Brain microvascular endothelial cell (primary cell): ENCODE data around the gene YTHDC2.
A peak's percentile ranks its signal among the peaks of the same experiment; 100 is the strongest.

Source experiments
- DNase-seq: peaks from one replicate; pipeline ENCODE4 v3.0.0-alpha.2; 2020
- H3K27ac ChIP-seq: fragments of 250-450 bp; sonication (Bioruptor Pico); 2 replicates; pipeline ENCODE4 v1.5.1; 2020; ENCODE audit warnings: mild to moderate bottlenecking, moderate library complexity
- H3K27me3 ChIP-seq: fragments of 250-450 bp; sonication (Bioruptor Pico); replicated peaks from 2 replicates; pipeline ENCODE4 v1.5.1; 2020; ENCODE audit warnings: mild to moderate bottlenecking
- H3K36me3 ChIP-seq: fragments of 250-450 bp; sonication (Bioruptor Pico); replicated peaks from 2 replicates; pipeline ENCODE4 v1.5.1; 2020; ENCODE audit warnings: mild to moderate bottlenecking
- H3K4me3 ChIP-seq: 2 replicates; pipeline ENCODE4 v1.5.1; 2011; ENCODE audit warnings: low read depth, mild to moderate bottlenecking, control low read depth, low read length, moderate library complexity
- CTCF ChIP-seq: IDR thresholded peaks from 2 replicates; pipeline ENCODE4 v1.5.1; 2011; ENCODE audit warnings: low read depth, mild to moderate bottlenecking, moderate library complexity, low read length, control low read depth, inconsistent platforms; ENCODE audit errors: missing control alignments
- in situ Hi-C: cut with HindIII; loops from 2 replicates; pipeline ENCODE4 v1.10.0; 2017; ENCODE audit warnings: low sequenced_read_pairs, low pct_ligation_motif_present

Gene YTHDC2

GRCh38 chr5:113487781-113488644 lies 25.5 kb upstream of the YTHDC2 start, which contains the start of gene MCC:
TSS of gene MCC (minus strand) at chr5:113488453.
- no peak for TF ChIP-seq CTCF
- H3K4me3 ChIP-seq, result peak within 1 kb of the TSS; percentile 86
- no peaks in the 10 kb centered on the region for H3K36me3 ChIP-seq
- peak within 1 kb of the TSS; percentile 56 for H3K27ac ChIP-seq
- in situ Hi-C loops, result no loop called here
- H3K27me3 ChIP-seq, result no peaks in the 10 kb centered on the region
- DNase-seq, result peak; percentile 91

GRCh38 chr5:113488645-113489184 lies 24.8 kb upstream of the YTHDC2 start:
- H3K36me3 ChIP-seq, result no peaks in the 10 kb centered on the region
- H3K27ac ChIP-seq, result peak overlapping the region; percentile 56
- peak overlapping the region; percentile 86 for H3K4me3 ChIP-seq
- DNase-seq, result peak; percentile 20
- no peak for TF ChIP-seq CTCF
- H3K27me3 ChIP-seq, result no peaks in the 10 kb centered on the region
- in situ Hi-C loops, result no loop called here

- TF ChIP-seq CTCF, result no peak
- peak overlapping the region; percentile 61 for H3K27ac ChIP-seq
- no peaks in the 10 kb centered on the region for H3K36me3 ChIP-seq
- H3K4me3 ChIP-seq, result no peak overlapping the region
- DNase-seq, result peak; percentile 97
- in situ Hi-C loops, result no loop called here
- no peaks in the 10 kb centered on the region for H3K27me3 ChIP-seq
These were observed 24.2 kb upstream of the YTHDC2 start for GRCh38 chr5:113489299-113489698.

GRCh38 chr5:113490317-113490716 lies 23.2 kb upstream of the YTHDC2 start:
- H3K36me3 ChIP-seq, result no peaks in the 10 kb centered on the region
- H3K27me3 ChIP-seq, result no peaks in the 10 kb centered on the region
- H3K4me3 ChIP-seq, result no peak overlapping the region
- no peak for TF ChIP-seq CTCF
- in situ Hi-C loops, result no loop called here
- no peak for DNase-seq
- H3K27ac ChIP-seq, result no peak overlapping the region

GRCh38 chr5:113491022-113491421 lies 22.5 kb upstream of the YTHDC2 start:
- no peaks in the 10 kb centered on the region for H3K27me3 ChIP-seq
- TF ChIP-seq CTCF, result no peak
- no peak overlapping the region for H3K27ac ChIP-seq
- DNase-seq, result no peak
- H3K36me3 ChIP-seq, result no peaks in the 10 kb centered on the region
- no peak overlapping the region for H3K4me3 ChIP-seq
- in situ Hi-C loops, result no loop called here

GRCh38 chr5:113493446-113493845 lies 20.0 kb upstream of the YTHDC2 start:
- in situ Hi-C loops, result no loop called here

More at GRCh38 chr5:113493446-113493845, 20.0 kb upstream of the YTHDC2 start:
- no peaks in the 10 kb centered on the region for H3K27me3 ChIP-seq
- H3K36me3 ChIP-seq, result no peaks in the 10 kb centered on the region
- TF ChIP-seq CTCF, result no peak
- DNase-seq, result no peak
- H3K27ac ChIP-seq, result no peak overlapping the region
- no peak overlapping the region for H3K4me3 ChIP-seq
